Measurements from ENCODE around the gene PFN3.
A peak's percentile ranks its signal among the peaks of the same experiment; 100 is the strongest.
"Not testable (repeated sequence)": the region's sequence is repeated elsewhere in the genome, so short reads cannot be mapped to it uniquely, and the experiment has no call there.

PFN3 gene

DNA sequence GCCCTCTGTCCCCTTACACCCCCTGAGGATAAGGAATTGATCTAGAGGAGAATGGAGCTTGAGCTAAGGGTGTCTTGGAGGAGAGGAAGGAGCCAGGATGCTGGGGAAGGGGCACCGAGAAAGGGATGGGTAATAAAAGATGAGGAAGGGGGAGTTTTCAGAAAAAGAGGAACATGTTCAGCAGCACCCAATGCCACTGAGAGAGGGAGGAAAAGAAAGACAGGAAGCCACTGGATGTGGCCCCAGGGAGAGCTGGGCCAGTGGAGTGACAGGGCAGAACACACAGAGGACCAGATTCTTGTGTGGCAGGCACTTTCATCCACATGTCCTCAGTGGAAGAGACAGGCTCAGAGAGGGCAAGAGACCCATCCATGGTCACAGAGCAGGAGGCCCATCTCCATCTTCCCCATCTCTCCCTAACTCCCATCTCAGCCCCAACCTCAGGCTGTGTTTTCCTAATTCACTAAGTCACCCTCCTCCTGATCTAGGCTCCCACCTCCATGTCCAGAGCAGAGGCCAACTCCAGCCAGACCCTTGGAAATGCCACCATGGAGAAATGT lies 7.2 kb downstream of the PFN3 start:
- no peak for DNase-seq

DNA sequence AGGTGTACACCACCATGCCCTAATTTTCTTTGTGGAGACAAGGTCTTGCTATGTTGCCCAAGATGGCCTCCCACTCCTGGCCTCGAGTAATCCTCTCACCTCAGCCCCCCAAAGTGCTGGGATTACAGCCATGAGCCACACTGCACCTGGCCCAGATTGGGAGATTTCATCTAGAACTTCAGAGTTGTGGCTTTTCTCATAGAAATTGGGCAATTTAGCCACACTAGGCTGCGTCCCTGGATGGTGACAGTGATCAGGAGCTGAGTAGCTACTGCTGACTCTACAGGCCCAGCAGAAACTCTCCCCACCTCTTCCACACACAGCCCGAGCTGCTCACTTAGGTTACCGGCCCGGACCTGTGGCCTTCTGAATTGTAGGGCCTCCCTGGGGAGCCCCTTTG lies 7.7 kb downstream of the PFN3 start:
- DNase-seq, result no peak

DNA sequence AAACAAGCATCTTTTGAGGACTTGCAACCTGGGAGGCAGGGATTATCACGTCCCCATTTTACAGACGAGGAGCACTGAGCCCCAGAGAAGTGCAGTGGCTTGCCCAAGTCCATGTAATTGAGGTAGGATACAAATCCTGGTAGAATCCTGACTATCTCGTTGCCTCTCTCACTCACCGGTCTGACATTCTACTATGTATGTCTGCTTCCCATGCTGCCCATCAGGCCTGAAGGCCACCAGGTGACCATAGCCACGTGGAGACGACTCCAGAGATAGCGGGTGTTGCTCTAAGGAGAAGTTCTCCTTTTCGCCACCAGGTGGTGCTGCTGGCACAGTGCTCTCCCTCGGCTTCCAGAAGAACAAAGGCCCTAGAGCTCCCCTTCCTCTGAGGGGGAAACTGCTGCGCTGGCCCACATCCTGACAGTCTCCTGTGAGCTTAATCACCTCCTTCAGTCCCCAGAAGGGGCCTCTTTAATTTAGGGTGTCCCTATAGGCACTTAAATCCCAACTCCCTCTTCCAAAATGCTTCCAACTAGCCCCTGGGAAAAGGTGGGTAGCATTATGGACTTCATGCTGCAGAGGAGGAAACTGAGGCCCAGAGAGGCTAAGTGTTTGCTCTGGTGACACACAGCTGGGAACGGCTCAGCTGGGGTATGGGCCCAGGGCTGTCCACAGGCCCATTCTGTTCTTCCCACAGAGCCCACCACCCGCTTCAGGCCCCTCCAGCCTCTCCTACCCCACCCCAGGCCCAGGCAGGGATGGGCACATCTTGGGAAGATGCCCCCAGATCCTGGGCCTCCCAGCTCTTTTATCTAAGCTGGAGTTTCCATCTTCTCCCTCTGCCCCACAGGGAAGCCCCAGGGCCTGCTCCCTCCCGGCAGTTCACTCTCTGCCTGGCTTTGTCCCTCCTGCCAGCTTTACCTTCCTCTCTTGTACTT lies 9.8 kb downstream of the PFN3 start:
- peak; percentile 87 for DNase-seq

DNA sequence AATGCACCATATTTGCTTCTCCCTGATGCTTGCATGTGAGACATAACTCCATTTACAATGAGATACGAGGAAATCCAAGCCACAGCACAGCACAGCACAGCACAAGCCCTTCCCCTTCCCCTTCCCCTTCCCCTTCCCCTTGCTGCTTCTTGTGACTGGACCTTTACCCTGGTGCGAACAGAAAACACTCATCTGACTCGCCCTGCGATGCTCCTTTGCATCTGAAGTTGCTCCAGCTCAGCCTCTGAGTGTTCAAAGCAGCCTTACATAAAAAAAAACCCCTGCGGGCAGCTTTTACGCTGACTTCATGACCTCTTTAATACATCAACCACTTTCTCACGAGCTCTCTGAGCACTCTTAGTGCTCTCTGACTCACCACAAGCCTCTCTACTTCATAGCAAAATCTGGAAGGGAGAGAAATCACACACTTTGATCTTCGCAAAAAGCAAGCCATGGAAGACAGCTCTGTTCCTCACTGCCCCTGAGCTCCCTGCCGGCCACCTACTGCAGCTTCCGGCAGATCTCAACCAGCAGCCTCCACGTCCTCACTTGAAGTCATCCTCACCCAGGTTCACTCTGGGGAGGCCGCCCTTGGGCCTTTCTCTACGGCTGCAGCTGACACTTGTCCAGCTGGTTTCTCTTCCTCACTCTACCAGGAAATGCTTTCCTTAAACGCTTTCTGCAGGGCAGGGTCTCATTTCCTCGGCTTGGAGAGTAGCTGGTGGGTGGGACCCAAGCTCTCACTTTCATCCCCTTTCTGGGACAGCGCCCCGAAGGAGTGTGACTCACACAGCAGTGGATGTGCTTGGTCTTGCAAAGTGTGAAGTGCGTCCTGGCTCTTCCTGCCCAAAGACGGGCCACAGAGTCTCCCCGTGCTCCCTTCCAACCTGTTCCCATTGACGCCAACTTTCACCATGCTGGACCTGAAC lies 11.0 kb downstream of the PFN3 start:
- peak; percentile 83 for DNase-seq

DNA sequence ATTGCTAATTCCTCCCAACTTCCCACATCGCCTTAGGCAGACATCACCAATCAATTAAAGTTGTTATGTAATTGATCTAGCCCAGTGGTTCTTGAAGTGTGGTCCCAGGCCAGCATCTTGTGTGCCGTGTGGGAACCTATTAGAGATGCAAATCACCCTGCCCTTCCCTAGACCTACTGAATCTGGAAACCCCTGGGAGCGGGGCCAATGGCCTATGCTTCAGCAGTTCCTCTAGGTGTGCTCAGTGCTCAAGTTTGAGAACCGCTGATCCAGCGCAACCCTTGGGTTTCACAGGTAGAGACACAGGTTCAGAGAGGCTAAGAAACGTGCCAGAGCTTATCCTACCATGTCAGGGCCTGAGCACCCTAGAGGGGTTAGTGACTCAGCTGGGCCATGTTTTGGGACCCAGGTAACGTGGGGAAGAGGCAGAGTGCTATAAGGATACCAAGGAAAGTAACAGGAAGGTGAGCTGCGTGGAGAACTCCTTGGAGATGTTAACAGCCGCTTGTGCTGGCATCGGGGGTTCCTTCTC lies 11.9 kb downstream of the PFN3 start:
- no peak for DNase-seq

DNA sequence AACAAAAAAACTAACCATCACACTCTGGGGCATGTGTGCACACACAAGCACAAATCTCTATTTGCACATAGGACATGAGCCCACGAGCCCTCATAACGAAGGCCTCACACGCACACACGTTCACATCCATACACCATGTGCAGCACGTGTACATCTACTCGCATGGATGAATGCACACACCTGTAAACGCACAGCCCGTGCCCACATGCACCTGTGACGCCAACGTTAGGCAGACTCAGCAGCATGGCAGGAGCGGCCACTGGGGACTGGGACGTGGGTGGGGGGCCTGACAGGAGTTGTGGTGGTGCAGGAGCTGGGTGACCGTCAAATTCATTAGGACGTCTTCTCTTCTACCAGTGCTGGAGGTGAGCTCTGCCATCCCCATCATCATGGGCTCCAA lies 13.1 kb downstream of the PFN3 start:
- no peak for DNase-seq

DNA sequence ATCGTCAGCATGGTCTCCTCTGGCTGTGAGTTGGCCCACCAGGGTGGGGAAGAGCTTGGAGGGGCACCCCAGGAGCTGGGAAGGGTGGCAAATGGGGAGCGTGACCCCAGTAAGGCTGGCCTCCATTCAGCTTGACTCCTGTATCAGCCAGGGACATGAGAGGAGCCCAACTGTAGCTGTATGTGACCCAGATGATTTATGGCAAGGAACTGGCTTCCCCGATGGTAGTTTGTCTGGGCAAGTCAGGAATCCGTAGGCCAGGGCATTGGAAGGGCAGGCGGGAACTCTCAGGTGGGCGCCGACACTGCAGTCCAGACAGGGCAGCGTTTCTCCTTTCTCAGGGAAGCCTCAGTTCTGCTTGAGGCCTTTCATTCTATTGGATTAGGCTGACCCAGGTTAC lies 13.9 kb downstream of the PFN3 start:
- DNase-seq, result no peak

DNA sequence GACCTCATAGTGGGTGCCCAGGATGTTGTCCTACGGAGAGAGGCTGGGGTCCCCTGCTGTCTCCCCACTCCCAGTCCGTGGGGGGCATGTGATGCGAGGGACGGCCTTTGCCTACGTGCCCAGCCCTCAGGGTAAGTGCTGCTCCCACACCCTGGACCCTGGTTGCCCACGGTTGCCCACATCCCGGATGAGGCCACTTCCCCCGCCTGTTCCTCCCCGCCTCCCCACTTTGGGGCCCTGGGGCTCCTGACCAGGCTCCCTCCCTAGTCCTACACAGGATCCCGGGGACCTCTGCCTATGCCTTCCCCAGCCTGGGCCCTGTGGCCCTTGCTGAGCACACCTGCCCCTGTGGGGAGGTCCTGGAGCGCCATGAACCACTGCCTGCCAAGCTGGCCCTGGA lies 14.7 kb downstream of the PFN3 start:
- DNase-seq, result no peak

DNA sequence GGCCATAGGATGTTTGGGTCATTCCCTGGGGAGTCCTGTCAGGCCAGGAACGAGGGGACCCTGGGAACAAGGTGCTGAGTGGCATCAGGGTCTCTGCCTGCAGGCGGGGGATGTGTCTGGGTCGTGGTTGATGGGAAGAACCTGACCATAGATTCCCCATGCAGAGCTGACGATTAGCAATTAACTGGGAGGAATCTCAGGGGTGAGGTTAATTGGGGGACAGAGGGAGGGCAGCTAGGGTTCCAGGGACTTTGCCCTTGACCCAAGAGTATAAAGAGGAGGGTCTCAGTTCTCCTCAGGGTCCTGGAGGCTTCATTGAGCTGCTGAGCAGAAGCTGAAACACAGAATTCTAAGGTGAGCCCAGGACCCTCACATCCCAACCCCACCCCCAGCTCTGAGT lies 16.3 kb downstream of the PFN3 start, which contains the start of gene SLC34A1:
TSS of gene SLC34A1 (plus strand) at position 301 of the 400 bp plus-strand sequence. CDS start 1,308 bp downstream, outside the sequence.
- DNase-seq, result no peak

DNA sequence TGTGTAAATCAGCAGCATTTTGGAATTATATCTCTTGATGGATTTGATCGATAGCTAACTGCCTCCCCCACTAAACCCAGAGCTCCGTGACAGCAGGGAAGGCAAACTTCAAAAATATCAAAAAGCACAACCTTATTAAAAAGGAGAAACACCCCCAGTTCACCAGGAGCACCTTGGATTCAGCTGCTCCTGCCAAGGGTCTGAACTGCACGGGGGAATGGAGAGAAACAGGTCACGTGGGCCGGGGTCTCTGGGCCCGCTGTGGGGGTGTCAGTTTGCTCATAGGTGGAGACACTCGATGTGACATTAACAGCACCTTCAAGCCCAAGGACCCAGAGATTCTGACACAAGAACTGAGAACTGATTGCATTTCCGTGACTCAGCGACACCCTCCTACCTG lies 17.3 kb downstream of the PFN3 start:
- no peak for DNase-seq

DNA sequence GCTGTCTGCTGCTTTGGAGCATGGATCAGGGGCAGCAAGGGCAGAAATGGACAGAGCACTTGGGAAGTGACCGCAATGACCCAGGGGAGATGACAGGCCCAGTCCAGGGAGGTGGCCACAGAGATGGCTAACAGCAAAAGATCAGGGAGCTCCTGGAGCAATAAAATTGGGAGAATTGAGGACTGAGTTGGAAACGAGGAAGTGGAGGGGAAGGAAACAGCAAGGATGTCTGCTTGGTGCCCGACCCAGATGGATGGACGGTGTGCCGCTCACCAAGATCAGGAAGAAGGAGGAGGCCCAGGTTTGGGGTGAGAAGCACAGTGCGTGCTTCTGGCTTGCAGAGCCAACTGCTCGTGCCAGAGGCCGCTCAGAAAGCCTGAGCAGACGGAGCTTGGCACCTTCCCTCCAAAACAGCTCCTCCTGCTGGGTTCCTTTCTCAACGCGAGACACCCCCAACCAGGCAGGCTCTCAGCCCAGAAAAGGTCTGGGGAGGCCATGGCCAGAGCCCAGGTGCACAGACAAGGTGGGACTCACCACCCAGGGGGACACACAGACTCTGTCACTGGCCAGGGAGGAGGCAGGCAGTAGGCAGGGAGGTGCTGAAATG lies 17.9 kb downstream of the PFN3 start:
- no peak for DNase-seq

DNA sequence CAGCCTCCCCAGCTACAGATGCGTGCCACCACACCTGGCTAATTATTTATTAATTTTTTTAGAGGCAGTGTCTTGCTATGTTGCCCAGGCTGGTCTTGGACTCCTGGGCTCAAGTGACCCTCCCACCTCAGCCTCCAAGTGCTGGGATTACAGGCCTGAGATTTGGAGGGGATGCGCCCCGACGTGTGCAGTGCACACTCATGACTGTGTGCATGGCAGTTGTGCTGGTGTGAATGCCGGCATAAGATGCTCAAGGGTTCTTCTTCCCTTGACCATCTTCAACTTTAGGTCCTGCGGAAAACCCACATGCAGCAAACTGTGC lies 19.7 kb downstream of the PFN3 start:
- DNase-seq, result no peak

DNA sequence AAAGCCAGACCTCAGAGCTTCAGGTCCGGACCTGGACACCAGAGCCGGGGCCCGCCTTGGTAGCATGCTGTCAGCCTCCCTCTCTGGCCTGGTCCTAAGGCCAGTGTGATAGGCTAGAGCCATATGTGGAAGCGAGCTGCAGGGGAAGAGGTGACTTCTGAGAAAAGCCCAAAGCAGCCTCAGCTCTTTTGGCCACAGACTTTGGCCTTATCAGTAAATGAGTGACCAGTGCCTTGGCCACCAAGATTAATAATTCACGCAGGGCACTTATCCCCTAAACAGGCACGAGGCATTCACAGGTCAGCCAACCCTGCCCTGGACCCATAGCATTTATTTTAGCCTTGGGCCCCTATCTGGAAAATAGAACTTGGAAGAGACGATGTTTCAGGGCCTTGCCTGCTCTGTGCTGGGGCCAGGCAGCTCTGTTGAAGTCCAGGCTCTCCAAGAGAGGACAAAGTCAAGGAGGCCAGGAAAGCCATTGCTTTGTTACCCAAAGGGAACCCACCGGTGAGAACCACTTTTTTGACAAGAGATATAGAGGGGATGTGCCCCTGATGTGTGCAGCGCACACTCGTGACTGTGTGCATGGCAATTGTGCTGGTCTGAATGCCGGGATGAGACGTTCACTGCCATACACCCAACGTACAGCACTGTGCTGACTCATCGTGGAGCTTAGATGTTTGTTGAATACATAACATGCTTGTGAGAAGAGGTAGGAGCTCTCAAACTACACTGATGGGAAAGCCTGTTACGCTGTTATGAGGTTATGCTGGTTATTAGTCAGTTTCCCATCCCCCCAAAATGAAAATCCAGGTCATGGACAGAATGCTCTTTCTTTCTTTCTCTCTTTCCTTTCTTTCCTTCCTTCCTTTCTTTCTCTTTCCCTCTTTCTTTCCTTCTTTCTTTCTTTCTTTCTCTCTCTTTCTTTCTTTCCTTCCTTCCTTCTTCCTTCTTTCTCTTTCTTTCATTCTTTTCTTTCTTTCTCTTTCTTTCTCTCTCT lies 21.3 kb downstream of the PFN3 start:
- DNase-seq, result no peak

DNA sequence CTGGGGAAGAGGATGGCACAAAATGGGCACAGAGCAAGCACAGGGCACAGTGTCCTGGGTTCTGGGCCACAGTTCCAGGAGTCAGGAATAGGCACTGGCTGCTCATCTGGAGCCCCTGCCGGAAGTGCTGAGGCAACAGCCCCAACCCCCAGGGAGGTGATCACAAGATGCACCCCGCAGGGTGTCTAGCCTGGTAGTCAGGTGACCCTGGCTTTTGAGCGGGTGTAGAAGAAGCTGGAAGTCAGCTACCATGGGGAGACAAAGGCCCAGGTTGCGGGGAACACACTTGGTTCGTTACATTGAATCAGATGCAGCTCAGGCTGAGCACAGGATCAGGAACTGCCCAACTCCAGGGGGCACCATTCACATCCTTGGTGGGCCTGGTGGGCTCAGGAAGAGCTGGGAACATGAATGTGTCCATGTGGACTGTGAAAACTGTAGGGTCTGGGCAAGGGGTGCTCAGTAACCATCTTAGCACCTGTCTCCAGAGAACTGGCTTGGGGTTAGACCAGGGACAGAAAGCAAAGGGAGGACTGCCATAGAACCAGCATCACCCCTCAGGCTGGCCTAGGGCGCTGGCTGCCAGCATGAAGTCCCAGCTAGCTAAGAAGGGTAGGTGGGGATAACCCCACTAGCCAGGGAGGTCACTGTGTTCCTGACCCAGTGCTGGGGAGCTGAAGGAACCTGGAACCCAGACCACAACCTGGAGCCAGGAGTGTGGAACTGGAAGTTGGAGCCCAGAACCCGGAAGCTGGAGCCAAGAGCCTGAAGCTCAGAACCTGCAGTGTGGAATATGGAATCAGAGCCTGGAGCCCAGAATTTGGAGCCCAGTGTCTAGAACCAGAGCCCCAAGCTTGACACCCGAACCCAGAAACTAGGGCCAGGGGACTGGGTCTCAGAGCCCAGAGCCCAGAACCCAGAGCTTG lies 22.3 kb downstream of the PFN3 start:
- no peak for DNase-seq

DNA sequence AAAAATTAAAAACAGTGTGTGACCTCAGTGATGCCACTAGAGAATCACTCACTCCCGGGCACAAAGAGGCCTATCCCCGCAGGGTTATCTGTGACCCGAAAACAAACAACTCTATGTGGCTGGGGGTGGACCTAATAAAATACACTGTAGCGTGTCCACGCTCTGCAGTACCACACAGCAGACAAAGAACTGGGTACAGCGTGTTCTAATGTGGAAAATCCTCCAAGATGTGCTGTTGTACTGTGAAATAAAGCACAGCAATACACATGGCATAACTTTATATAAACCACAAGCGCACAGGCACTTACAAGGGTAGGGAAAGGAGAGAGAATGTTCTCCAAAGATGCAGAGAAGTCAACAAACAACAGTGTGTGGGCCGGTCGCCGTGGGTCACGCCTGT lies 24.4 kb downstream of the PFN3 start:
- no peak for DNase-seq

DNA sequence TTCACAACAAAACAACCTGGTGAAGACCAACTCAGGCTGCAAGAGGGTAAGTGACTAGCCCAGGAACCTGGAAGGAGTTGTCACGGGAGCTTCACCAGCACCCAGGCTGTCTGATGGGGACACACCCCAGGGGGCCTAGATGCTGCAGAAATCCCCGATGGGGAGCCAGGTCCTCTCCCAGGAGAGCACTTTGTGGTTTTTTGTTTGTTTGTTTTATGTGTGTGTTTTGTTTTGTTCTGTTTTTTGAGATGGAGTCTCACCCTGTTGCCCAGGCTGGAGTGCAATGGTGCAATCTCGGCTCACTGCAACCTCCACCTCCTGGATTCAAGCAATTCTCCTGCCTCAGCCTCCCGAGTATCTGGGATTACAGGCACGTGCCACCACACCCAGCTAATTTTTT lies 24.9 kb downstream of the PFN3 start:
- not testable (repeated sequence) for DNase-seq

DNA sequence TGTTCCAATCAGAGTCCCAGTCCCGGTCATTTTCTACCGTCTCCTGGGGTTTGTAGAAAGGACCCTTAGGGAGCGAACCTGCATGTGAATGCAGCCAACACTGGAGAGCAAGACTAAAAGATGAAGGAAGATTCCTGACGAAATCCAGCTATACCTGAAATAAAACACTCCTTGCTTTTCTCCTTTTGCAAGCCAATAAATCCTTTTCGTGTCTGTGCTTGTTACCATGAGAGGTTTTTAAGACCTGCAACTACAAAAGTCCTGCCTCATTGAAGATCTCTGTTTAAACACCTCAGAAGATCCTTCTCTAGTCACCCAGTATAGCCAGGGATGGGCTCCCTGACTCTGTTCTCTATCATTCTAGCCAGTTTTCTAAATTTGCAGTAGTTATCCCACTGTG lies 26.2 kb downstream of the PFN3 start:
- DNase-seq, result no peak

DNA sequence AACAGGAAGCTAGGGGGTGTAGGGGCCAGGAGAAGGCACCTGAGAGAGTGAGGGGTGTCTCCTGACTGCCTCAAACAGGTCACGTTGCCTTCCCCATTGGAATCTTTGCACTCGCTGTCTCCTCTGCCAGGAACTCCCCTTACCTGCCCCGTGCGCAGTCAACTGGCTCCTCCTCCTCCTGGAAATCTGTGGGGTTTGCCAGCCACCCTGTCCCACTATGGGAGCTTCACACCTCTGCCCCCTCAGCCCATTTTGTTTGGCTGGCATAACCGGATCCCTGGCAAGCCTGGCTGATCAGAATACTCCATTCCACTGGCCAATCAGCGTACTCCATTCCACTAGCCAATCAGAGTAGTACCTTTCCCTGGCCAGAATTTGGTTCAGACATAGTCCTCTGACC lies 26.7 kb downstream of the PFN3 start:
- no peak for DNase-seq

DNA sequence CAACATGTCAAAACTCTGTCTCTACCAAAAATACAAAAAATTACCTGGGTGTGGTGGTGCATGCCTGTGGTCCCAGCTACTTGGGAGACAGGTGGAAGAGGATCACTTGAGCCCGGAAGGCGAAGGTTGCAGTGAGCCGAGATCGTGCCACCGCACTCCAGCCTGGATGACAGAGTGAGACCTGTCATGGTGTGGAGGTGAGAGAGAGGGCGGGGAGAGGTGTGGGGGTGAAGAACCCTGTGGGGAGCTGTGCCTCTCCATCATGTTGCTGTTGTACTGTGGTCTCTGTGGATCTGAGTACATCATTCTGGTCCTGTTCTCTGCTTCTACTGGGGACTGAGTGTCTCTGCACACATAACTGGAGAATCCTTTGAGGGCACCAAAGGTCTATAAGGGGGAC lies 27.6 kb downstream of the PFN3 start:
- no peak for DNase-seq

All from central memory CD4-positive, alpha-beta T cell (primary cell).